SK-N-SH treated with all-trans-retinoic acid at 6 μM for 48 hours (cell line): ENCODE results near the gene ERCC1.

ENCODE experiments used
- ATAC-seq: fragments of 200-7000 bp; cut with Tn5 transposase; 3 replicates; pipeline ENCODE4 v1.9.1; 2020; ENCODE audit warnings: mild to moderate bottlenecking, moderate library complexity
- CSDC2 ChIP-seq: fragments of 250-450 bp; sonication (Bioruptor Pico); IDR thresholded peaks from 2 replicates; pipeline ENCODE4 v1.5.0; 2020; ENCODE audit warnings: mild to moderate bottlenecking, moderate library complexity
- ESRRG ChIP-seq: fragments of 250-450 bp; sonication (Bioruptor Pico); IDR thresholded peaks from 2 replicates; pipeline ENCODE4 v1.6.1; 2021; ENCODE audit warnings: mild to moderate bottlenecking
- ISL1 ChIP-seq: fragments of 250-450 bp; sonication (Bioruptor Pico); IDR thresholded peaks from 2 replicates; pipeline ENCODE4 v2.1.2; 2022; ENCODE audit warnings: mild to moderate bottlenecking, moderate library complexity
- PATZ1 ChIP-seq: fragments of 250-450 bp; sonication (Bioruptor Pico); IDR thresholded peaks from 2 replicates; pipeline ENCODE4 v1.8.0; 2020; ENCODE audit warnings: mild to moderate bottlenecking, moderate library complexity, borderline replicate concordance
- RARB ChIP-seq: fragments of 250-450 bp; sonication (Bioruptor Pico); IDR thresholded peaks from 2 replicates; pipeline ENCODE4 v1.8.0; 2021; ENCODE audit warnings: mild to moderate bottlenecking, moderate library complexity
- SNAI2 ChIP-seq: fragments of 250-450 bp; sonication (Bioruptor Pico); IDR thresholded peaks from 2 replicates; pipeline ENCODE4 v1.5.0; 2020; ENCODE audit warnings: mild to moderate bottlenecking, moderate library complexity
- TCF4 ChIP-seq: fragments of 250-450 bp; sonication (Bioruptor Pico); IDR thresholded peaks from 2 replicates; pipeline ENCODE4 v1.8.0; 2021; ENCODE audit warnings: mild to moderate bottlenecking, moderate library complexity, borderline replicate concordance
- TOX ChIP-seq: fragments of 250-450 bp; sonication (Bioruptor Pico); IDR thresholded peaks from 2 replicates; pipeline ENCODE4 v1.8.0; 2021; ENCODE audit warnings: mild to moderate bottlenecking, moderate library complexity, borderline replicate concordance
- ZC3H10 ChIP-seq: fragments of 250-450 bp; sonication (Bioruptor Pico); IDR thresholded peaks from 2 replicates; pipeline ENCODE4 v1.5.1; 2021; ENCODE audit warnings: mild to moderate bottlenecking, moderate library complexity
- ZNF70 ChIP-seq: fragments of 450-650 bp; formaldehyde crosslinking; IDR thresholded peaks from 2 replicates; pipeline ENCODE4 v1.5.0; 2020; ENCODE audit warnings: mild to moderate bottlenecking, moderate library complexity
- ZNF8 ChIP-seq: fragments of 450-650 bp; formaldehyde crosslinking; IDR thresholded peaks from 2 replicates; pipeline ENCODE4 v1.5.0; 2020; ENCODE audit warnings: mild to moderate bottlenecking, moderate library complexity
- TF ChIP-seq, protein P1 (sequence below): fragments of 250-450 bp; sonication (Bioruptor Pico); IDR thresholded peaks from 2 replicates; pipeline ENCODE4 v1.5.1; 2020; ENCODE audit warnings: low read depth, mild to moderate bottlenecking, moderate library complexity
- TF ChIP-seq, protein P2 (sequence below): fragments of 250-450 bp; sonication (Bioruptor Pico); IDR thresholded peaks from 2 replicates; pipeline ENCODE4 v1.8.0; 2021; ENCODE audit warnings: low read depth, mild to moderate bottlenecking, moderate library complexity, borderline replicate concordance
- TF ChIP-seq, protein P3 (sequence below): fragments of 250-450 bp; sonication (Bioruptor Pico); IDR thresholded peaks from 2 replicates; pipeline ENCODE4 v1.5.0; 2020; ENCODE audit warnings: mild to moderate bottlenecking, moderate library complexity

The ERCC1 gene

GRCh38 chr19:45424191-45425058, 708 bp upstream of the ERCC1 start:
- ATAC-seq: peak; percentile 78

DNA sequence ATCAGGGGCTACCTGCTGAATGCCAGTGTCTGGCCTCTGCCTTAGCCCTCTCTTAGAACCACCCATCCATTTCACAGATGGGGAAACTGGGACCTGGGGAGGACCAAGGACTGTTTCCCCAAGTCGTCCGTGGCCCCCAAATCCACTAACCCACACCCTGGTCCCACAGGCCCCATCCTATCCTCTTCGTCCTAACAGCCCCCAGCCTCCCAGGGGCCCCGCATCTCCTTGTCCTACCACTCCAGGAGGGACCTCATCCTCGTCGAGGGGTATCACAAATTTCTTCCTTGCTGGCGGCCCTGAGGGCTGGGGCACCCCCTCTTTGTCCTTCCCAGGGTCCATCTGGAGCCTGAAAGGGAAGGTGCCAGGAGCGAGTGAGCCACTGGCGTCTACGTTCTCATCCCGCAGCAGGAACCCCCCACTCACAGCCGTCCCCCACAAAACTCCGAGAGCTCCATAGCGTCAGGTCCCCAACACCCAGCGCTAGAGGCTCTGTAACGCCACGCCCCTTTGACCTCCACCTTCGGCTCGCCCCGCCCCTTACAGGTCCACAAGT, 606 bp downstream of the ERCC1 start:
- TF ChIP-seq TCF4 (CRISPR knock-in tag) (no peak), PATZ1 (CRISPR knock-in tag) (no peak), ESRRG (CRISPR knock-in tag) (no peak), SNAI2 (CRISPR knock-in tag) (no peak), RARB (no peak)
- TF ChIP-seq, protein P1, sequence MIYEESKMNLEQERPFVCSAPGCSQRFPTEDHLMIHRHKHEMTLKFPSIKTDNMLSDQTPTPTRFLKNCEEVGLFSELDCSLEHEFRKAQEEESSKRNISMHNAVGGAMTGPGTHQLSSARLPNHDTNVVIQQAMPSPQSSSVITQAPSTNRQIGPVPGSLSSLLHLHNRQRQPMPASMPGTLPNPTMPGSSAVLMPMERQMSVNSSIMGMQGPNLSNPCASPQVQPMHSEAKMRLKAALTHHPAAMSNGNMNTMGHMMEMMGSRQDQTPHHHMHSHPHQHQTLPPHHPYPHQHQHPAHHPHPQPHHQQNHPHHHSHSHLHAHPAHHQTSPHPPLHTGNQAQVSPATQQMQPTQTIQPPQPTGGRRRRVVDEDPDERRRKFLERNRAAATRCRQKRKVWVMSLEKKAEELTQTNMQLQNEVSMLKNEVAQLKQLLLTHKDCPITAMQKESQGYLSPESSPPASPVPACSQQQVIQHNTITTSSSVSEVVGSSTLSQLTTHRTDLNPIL (CRISPR knock-in tag): no peak
- no peak for ATAC-seq

More at GRCh38 chr19:45424191-45425058, 708 bp upstream of the ERCC1 start:
- no peak for TF ChIP-seq ZNF8 (CRISPR knock-in tag)
- TF ChIP-seq, protein P2, sequence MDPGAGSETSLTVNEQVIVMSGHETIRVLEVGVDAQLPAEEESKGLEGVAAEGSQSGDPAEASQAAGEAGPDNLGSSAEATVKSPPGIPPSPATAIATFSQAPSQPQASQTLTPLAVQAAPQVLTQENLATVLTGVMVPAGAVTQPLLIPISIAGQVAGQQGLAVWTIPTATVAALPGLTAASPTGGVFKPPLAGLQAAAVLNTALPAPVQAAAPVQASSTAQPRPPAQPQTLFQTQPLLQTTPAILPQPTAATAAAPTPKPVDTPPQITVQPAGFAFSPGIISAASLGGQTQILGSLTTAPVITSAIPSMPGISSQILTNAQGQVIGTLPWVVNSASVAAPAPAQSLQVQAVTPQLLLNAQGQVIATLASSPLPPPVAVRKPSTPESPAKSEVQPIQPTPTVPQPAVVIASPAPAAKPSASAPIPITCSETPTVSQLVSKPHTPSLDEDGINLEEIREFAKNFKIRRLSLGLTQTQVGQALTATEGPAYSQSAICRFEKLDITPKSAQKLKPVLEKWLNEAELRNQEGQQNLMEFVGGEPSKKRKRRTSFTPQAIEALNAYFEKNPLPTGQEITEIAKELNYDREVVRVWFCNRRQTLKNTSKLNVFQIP (CRISPR knock-in tag): 0 out of 2 replicates have a peak, but pooled peaks have one; percentile 81
- peak; percentile 81; the same call in 1 of the 2 replicates for TF ChIP-seq PATZ1 (CRISPR knock-in tag)
- TF ChIP-seq ZNF70 (CRISPR knock-in tag): 0 out of 2 replicates have a peak, but pooled peaks have one; percentile 5
- no peak for TF ChIP-seq ZC3H10 (CRISPR knock-in tag)
- peak; percentile 5; the same call in 1 of the 2 replicates for TF ChIP-seq ISL1 (CRISPR knock-in tag)
- 0 out of 2 replicates have a peak, but pooled peaks have one; percentile 23 for TF ChIP-seq TOX (CRISPR knock-in tag)
- TF ChIP-seq, protein P1 (CRISPR knock-in tag): no peak

DNA sequence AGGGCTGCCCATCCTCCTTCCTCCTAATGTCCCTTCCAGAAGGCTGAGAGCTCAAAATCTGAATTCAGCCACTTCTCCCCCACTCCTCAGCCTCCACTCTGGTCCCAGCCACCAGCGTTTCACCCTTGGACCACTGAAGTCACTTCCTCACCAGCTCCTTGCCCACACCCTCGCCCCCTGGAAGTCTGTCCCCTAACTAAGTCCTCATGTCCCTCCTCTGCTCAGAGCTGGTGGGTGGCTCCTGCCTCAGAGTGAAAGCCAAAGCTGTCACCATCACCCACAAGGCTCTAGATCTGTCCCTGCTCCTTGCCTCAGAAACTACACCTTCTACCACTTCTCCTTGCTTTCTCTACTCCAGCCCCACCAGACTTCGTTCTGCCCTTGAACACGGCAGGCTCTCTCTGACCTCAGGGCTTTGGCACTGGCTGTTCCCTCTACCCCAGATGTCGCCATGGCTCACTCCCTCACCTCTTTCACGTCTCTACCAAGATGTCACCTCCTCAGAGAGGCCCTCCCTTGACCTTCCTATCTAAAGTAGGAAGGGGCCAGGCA, 1.7 kb downstream of the ERCC1 start:
- TF ChIP-seq CSDC2 (CRISPR knock-in tag): no peak
- TF ChIP-seq, protein P3, sequence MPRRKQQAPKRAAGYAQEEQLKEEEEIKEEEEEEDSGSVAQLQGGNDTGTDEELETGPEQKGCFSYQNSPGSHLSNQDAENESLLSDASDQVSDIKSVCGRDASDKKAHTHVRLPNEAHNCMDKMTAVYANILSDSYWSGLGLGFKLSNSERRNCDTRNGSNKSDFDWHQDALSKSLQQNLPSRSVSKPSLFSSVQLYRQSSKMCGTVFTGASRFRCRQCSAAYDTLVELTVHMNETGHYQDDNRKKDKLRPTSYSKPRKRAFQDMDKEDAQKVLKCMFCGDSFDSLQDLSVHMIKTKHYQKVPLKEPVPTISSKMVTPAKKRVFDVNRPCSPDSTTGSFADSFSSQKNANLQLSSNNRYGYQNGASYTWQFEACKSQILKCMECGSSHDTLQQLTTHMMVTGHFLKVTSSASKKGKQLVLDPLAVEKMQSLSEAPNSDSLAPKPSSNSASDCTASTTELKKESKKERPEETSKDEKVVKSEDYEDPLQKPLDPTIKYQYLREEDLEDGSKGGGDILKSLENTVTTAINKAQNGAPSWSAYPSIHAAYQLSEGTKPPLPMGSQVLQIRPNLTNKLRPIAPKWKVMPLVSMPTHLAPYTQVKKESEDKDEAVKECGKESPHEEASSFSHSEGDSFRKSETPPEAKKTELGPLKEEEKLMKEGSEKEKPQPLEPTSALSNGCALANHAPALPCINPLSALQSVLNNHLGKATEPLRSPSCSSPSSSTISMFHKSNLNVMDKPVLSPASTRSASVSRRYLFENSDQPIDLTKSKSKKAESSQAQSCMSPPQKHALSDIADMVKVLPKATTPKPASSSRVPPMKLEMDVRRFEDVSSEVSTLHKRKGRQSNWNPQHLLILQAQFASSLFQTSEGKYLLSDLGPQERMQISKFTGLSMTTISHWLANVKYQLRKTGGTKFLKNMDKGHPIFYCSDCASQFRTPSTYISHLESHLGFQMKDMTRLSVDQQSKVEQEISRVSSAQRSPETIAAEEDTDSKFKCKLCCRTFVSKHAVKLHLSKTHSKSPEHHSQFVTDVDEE (CRISPR knock-in tag): no peak
- no peak for ATAC-seq
